ENCODE results near the gene PARD3.
A peak's percentile ranks its signal among the peaks of the same experiment; 100 is the strongest.

Gene PARD3

DNA sequence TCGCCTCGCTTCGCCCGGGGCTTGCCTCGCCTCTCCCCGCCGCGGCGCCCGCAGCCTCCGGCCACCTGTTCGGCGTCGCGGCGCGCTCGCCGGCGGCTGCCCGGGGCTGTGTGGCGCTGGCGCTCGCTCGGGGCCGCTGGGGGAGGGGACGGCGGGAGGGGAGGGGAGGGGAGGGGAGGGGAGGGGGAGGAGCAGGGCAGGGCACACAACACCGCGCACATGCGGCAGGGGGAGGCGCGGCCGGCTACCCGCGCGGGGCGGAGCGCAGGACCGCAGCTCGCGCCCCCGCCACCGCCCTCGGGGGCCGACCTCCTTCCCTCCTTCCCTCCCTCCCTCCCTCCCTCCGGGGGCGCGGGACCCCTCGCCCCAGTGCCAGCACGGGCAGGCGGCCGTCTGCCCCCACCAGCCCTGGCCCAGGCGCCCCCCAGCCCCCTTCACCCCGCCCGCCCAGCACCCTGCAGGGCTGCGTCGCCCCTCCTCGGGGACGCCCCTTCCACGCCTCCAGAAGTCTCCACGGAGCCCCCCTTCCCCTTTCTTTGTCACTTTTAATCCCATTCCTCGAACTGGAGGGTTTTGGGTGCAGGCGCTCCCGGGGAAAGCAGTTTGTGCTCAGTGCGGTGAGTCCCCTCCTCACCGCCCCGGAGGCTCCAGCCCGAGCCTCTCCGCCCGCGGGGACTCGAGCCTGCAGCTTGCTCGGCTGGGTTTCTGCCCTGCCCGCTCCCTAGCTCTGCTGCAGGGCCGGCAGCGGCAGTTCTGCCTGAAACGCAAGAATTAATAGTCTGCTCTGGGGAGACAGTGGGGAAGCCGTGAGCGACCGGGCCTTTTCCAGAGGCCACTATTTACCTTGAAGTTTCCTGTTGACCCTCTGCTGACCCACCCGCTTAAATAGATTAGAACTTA, at the start of gene PARD3:
Gene PARD3 (minus strand): TSS at position 112 of the 900 bp plus-strand sequence. CDS start 301 bp downstream, outside the sequence.
- peak; percentile 56 for DNase-seq (ENCODE audit: low read depth, low spot score)
- peak within 1 kb of the TSS; percentile 67 for H3K4me3 ChIP-seq (ENCODE audit: low read depth, low read length)
- in situ Hi-C loops (cut with HindIII; ENCODE audit: low sequenced_read_pairs), result no loop called here
- TF ChIP-seq, protein P1, sequence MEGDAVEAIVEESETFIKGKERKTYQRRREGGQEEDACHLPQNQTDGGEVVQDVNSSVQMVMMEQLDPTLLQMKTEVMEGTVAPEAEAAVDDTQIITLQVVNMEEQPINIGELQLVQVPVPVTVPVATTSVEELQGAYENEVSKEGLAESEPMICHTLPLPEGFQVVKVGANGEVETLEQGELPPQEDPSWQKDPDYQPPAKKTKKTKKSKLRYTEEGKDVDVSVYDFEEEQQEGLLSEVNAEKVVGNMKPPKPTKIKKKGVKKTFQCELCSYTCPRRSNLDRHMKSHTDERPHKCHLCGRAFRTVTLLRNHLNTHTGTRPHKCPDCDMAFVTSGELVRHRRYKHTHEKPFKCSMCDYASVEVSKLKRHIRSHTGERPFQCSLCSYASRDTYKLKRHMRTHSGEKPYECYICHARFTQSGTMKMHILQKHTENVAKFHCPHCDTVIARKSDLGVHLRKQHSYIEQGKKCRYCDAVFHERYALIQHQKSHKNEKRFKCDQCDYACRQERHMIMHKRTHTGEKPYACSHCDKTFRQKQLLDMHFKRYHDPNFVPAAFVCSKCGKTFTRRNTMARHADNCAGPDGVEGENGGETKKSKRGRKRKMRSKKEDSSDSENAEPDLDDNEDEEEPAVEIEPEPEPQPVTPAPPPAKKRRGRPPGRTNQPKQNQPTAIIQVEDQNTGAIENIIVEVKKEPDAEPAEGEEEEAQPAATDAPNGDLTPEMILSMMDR (IDR thresholded peaks at IDR 0.05; ENCODE audit: low read depth, low read length), result no peak

DNA sequence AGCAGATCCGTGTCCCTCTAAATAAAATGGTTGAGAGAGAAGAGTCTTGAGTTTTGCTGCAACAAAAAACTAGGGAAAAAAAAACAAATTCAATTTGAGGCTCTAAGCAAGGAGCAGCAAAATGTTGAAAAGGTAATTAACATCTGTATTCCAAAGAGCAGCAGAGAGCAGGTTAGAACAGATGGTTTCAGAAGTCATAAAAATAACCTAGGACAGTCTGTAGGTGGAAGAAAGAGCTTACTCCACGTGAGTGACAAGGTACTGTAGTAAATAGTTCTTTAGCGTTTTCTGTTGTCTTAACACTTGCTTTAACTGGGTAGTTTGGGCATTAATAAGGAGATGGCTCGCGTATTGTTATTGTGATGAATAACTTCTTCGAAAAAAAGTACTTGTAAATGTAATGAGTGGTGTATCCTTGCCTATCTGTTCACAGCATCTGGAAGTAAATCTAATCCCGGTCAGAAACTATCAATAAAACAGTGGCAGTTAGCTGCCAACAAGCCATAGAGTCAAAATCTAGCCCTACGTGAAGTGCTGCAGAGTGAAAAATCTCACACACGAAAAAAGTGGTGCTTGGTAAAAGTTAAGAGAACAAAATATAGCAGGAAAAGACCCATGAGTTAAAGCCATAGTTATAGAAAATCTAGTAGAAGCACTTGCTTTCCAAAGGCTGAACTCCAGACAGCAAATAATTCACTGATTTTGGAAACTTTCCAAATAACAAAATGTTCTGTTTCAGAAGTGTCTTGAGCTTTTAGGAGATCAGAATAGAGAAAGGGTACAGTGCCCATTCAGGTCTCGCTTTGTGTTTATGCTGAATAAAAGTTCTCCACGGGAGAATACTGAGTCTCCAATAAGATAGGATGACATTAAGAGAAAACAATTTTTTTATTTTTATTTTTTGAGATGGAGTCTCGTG, 49.3 kb upstream of the PARD3 start:
- TF ChIP-seq, protein P1 (IDR thresholded peaks at IDR 0.05; ENCODE audit: low read depth, low read length), result no peak
- no peak overlapping the region for H3K4me3 ChIP-seq (ENCODE audit: low read depth, low read length)
- in situ Hi-C loops (cut with HindIII; ENCODE audit: low sequenced_read_pairs), result no loop called here
- peak; percentile 10 for DNase-seq (ENCODE audit: low read depth, low spot score)

DNA sequence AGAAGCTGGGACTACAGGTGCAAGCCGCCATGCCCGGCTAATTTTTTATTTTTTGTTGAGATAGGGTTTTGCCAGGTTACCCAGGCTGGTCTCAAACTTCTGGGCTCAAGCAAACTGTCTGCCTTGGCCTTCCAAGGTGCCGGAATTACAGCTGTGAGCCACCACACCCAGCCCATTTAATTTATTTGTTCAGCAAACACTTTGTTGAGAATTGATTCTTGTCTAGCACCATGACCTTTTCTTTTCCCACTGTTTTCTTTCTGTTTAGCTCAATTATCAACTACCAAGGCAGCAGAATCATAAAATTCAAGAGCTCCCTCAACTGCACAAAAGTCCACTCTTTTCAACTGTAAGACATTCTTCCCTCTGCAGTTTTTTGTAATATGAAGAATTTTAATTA, 47.8 kb upstream of the PARD3 start:
- in situ Hi-C loops (cut with HindIII; ENCODE audit: low sequenced_read_pairs), result no loop called here
- TF ChIP-seq, protein P1 (IDR thresholded peaks at IDR 0.05; ENCODE audit: low read depth, low read length), result no peak
- H3K4me3 ChIP-seq (ENCODE audit: low read depth, low read length), result no peak overlapping the region
- DNase-seq (ENCODE audit: low read depth, low spot score), result no peak

DNA sequence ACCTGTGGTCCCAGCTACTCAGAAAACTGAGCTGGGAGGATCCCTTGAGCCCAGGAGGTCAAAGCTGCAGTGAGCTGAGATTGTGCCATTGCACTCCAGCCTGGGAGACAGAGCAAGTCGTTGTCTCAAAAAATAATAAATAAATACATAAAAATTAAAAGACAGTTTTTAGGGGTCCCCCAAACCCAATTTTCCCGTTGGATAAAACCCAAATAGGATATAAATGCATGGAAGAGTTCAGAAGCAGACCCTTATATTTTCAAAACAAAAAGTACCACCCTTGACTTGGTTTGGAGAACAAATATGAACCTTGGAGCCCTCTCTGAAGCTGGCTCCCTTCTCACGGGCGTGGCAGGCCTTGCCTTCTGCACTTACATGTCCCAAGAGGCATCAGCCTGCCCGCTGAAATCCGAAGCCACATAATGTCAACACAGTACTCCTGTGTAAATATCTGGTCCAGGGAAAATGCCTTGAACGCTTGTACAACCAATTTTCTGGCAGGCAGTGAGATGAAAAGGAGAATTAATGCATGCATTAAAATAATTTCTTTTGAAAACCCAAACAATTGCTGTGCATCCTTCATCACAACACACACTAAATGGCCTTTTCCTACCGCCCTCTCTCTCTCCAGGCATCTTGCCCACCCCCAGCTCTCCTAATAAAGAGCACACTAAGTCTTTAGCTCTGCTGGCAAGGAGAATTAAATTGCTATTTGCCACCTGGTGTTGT, 46.4 kb upstream of the PARD3 start:
- in situ Hi-C loops (cut with HindIII; ENCODE audit: low sequenced_read_pairs), result no loop called here
- H3K4me3 ChIP-seq (ENCODE audit: low read depth, low read length), result no peak overlapping the region
- TF ChIP-seq, protein P1 (IDR thresholded peaks at IDR 0.05; ENCODE audit: low read depth, low read length), result no peak
- DNase-seq (ENCODE audit: low read depth, low spot score), result peak; percentile 6

DNA sequence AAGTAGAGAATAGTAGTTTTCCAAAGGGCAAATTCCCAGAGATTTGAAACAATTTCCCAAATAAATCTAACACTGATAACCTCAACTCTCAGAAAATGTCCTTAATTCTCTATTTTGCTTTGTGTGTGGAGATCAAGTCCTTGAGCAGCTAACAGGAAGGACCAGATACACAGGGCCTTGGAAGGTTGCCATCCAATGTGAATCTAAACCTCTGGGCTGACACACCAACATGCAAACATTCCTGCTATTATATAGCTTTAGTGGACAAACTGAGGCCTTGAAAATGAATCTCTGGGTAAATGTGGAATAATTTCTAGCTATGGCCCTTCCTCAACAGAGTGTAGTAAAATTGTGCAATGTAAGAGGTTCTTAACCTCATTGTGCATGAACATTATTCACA, 44.1 kb upstream of the PARD3 start:
- DNase-seq (ENCODE audit: low read depth, low spot score), result peak; percentile 23
- TF ChIP-seq, protein P1 (IDR thresholded peaks at IDR 0.05; ENCODE audit: low read depth, low read length), result no peak
- in situ Hi-C loops (cut with HindIII; ENCODE audit: low sequenced_read_pairs), result no loop called here
- no peak overlapping the region for H3K4me3 ChIP-seq (ENCODE audit: low read depth, low read length)

DNA sequence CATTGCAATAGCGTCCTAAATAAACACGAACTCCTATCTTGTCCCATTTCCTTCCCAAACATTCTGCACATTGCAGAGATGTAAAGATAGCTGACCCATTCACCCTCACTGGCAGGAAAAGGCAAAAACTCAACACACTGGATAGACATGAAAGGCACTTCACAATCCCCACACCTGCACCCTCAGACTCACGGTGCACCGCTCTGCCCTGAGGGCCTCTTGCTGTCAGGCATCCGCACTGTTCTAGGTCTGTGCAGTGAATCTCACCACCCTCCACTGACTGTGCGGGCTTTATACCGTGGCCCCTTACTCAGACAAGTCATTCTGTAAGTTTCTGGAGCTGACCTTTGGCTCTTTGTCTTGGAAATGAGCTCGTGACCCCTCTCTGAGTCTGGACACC, 42.9 kb upstream of the PARD3 start:
- DNase-seq (ENCODE audit: low read depth, low spot score), result no peak
- TF ChIP-seq, protein P1 (IDR thresholded peaks at IDR 0.05; ENCODE audit: low read depth, low read length), result no peak
- no peak overlapping the region for H3K4me3 ChIP-seq (ENCODE audit: low read depth, low read length)
- in situ Hi-C loops (cut with HindIII; ENCODE audit: low sequenced_read_pairs), result no loop called here
